ENCODE results near the gene TP63.

DNA sequence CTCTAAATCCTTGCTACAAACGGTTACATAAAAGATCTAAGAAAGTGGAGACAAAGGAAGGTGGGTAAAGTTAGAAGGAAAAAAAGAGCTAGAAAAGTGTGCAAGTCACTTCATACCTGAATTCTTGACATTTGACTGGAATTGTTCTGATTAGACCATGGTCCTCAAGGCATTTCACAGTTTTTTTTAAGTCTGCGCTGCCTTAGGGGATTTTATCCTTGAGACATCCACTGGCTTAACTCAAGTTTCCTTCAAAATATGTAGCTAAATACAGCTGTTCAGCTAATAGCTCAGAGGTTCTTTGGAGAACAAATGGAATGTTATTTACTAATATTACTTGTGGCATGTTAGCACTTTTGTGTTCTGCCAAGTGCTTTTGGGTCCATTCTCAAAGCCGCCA is 236.9 kb downstream of the TP63 start:
- no peak for TF ChIP-seq POLR2AphosphoS5 (IDR thresholded peaks at IDR 0.05)
- TF ChIP-seq POLR2A (IDR thresholded peaks at IDR 0.05) = no peak

Data from sigmoid colon (tissue), 4 donors.